HepG2 (cell line): ENCODE data around the gene CIAO3. TPM values are rescaled to one million over a fixed set of nuclear protein-coding genes. Genes with fewer than 3 reads are reported as not detected.

ENCODE experiments used
- ATAC-seq: fragments of 200-7000 bp; cut with Tn5 transposase; 3 replicates; pipeline ENCODE4 v1.9.1; 2020; ENCODE audit warnings: mild to moderate bottlenecking, moderate library complexity
- BruUV-seq: library from RNA; stranded (reverse); fragments of 400-500 nt; replicated peaks from 2 replicates; lab custom pipeline; 2021; lab: Mats Ljungman, UMichigan
- CTCF ChIA-PET: fragments of 300-600 bp; formaldehyde crosslinking; extraction: SDS; loops from one replicate; lab custom pipeline; 2021; ENCODE audit warnings: low total read pairs, inconsistent platforms, low intra/inter-chr PET ratio; lab: Yijun Ruan, JAX
- POLR2A ChIA-PET: fragments of 350-600 bp; sonication (Branson Sonifier 250); formaldehyde crosslinking; loops from one replicate; lab custom pipeline; 2020; ENCODE audit warnings: antibody characterized with exemption, inconsistent platforms; lab: Yijun Ruan, JAX
- DNase-seq: peaks from one replicate; pipeline ENCODE4 v3.0.0-alpha.2; 2015; ENCODE audit warnings: low spot score
- FAIRE-seq: peaks from 3 replicates; lab custom pipeline; 2011; peaks lifted over from hg19 to GRCh38; lab: Jason Lieb, UNC
- H2AFZ ChIP-seq: one replicate; pipeline ENCODE4 v1.6.1; 2011; ENCODE audit warnings: low read length, inconsistent platforms
- H3K27ac ChIP-seq: fragments of 300-600 bp; 3 replicates; pipeline ENCODE4 v1.8.0; 2011; ENCODE audit warnings: mixed run types, mild to moderate bottlenecking, mixed read lengths, low read length, inconsistent platforms; ENCODE audit not compliant: insufficient read depth; ENCODE audit errors: extremely low read length
- H3K27me3 ChIP-seq, 2 experiments: fragments of 200-600 bp in 1 of 2; 2 replicates in 1 of 2; 3 replicates in 1 of 2; pipeline versions ENCODE4 v1.6.0 to v1.8.0; 2011; ENCODE audit warnings: low read length in 2 of 2, mild to moderate bottlenecking in 2 of 2, moderate library complexity in 2 of 2, inconsistent platforms in 1 of 2; ENCODE audit not compliant: insufficient read depth in 2 of 2, control insufficient read depth in 1 of 2
- H3K36me3 ChIP-seq, 2 experiments: fragments of 200-600 bp in 1 of 2; replicated peaks in 1 of 2; 2 replicates in 1 of 2; 3 replicates in 1 of 2; pipeline versions ENCODE4 v1.5.1 to v1.8.0; 2011; ENCODE audit warnings: low read length in 2 of 2, inconsistent platforms in 1 of 2; ENCODE audit not compliant: insufficient read depth in 2 of 2, control insufficient read depth in 1 of 2
- H3K4me1 ChIP-seq: 2 replicates; pipeline ENCODE4 v1.5.1; 2012; ENCODE audit warnings: low read length, inconsistent platforms; ENCODE audit not compliant: insufficient read depth
- H3K4me2 ChIP-seq: 2 replicates; pipeline ENCODE4 v1.6.0; 2011; ENCODE audit warnings: low read depth, low read length, inconsistent platforms
- H3K4me3 ChIP-seq, 3 experiments: fragments of 200-600 bp in 1 of 3; sonication (generic), shearing (Covaris generic) in 1 of 3; replicated peaks in 1 of 3; 2 replicates each; pipeline ENCODE4 v1.5.1; 2011 to 2016; ENCODE audit warnings: low read length in 3 of 3, inconsistent platforms in 2 of 3, low read depth in 2 of 3, mild to moderate bottlenecking in 2 of 3, control low read depth in 1 of 3, mixed read lengths in 1 of 3; ENCODE audit not compliant: insufficient read depth in 1 of 3
- H3K79me2 ChIP-seq: one replicate; pipeline ENCODE4 v1.6.1; 2011; ENCODE audit warnings: low read length, inconsistent platforms; ENCODE audit not compliant: insufficient read depth
- H3K9ac ChIP-seq: 2 replicates; pipeline ENCODE4 v1.6.0; 2011; ENCODE audit warnings: mild to moderate bottlenecking, low read depth, low read length, inconsistent platforms; ENCODE audit not compliant: insufficient read depth
- H3K9me3 ChIP-seq: 2 replicates; pipeline ENCODE4 v1.5.1; 2012; ENCODE audit warnings: mild to moderate bottlenecking, low read length
- H4K20me1 ChIP-seq: 2 replicates; pipeline ENCODE4 v1.6.0; 2011; ENCODE audit warnings: inconsistent platforms, mild to moderate bottlenecking, low read length, moderate library complexity; ENCODE audit not compliant: insufficient read depth
- AGO1 ChIP-seq: fragments of 200-400 bp; formaldehyde crosslinking; IDR thresholded peaks from 2 replicates; pipeline ENCODE4 v1.6.1; 2017; ENCODE audit warnings: mild to moderate bottlenecking, low read depth, low read length, moderate library complexity; ENCODE audit not compliant: poor library complexity, severe bottlenecking
- AGO2 ChIP-seq: fragments of 200-400 bp; formaldehyde crosslinking; optimal IDR thresholded peaks from 2 replicates; pipeline ENCODE3; 2017; ENCODE audit warnings: mild to moderate bottlenecking, low read depth, low read length, moderate library complexity
- GPN1 ChIP-seq: sonication (generic); formaldehyde crosslinking; IDR thresholded peaks from 2 replicates; pipeline ENCODE4 v1.5.1; 2020; ENCODE audit warnings: missing genetic modification reagents, borderline replicate concordance
- HIVEP1 ChIP-seq: sonication (generic); formaldehyde crosslinking; IDR thresholded peaks from 2 replicates; pipeline ENCODE4 v1.4.0; 2020; ENCODE audit warnings: mild to moderate bottlenecking, missing genetic modification reagents
- HNRNPL ChIP-seq: fragments of 200-400 bp; formaldehyde crosslinking; IDR thresholded peaks from 2 replicates; pipeline ENCODE4 v1.6.1; 2017; ENCODE audit warnings: mild to moderate bottlenecking, low read depth, low read length
- IKZF1 ChIP-seq: fragments of 450-650 bp; IDR thresholded peaks from 2 replicates; pipeline ENCODE4 v1.7.1; 2016
- MED8 ChIP-seq: sonication (generic); formaldehyde crosslinking; IDR thresholded peaks from 2 replicates; pipeline ENCODE4 v1.8.1; 2023; ENCODE audit warnings: mild to moderate bottlenecking, missing genetic modification reagents; ENCODE audit not compliant: insufficient replicate concordance
- MEF2D ChIP-seq: sonication (generic); formaldehyde crosslinking; IDR thresholded peaks from 2 replicates; pipeline ENCODE4 v1.5.1; 2020; ENCODE audit warnings: mild to moderate bottlenecking, missing genetic modification reagents
- PHF20 ChIP-seq: sonication (generic); formaldehyde crosslinking; IDR thresholded peaks from 2 replicates; pipeline ENCODE4 v1.5.0; 2020; ENCODE audit warnings: mild to moderate bottlenecking, missing genetic modification reagents
- POLR2AphosphoS5 ChIP-seq: IDR thresholded peaks from 2 replicates; pipeline ENCODE4 v1.6.1; 2012; ENCODE audit warnings: low read depth, low read length
- RBFOX2 ChIP-seq: fragments of 200-400 bp; formaldehyde crosslinking; IDR thresholded peaks from 2 replicates; pipeline ENCODE4 v1.6.1; 2017; ENCODE audit warnings: low read depth, mild to moderate bottlenecking, low read length
- RFX1 ChIP-seq: fragments of 450-650 bp; IDR thresholded peaks from 2 replicates; pipeline ENCODE4 v1.6.1; 2017
- ZFP90 ChIP-seq: sonication (generic); formaldehyde crosslinking; IDR thresholded peaks from 2 replicates; pipeline ENCODE4 v1.8.0; 2022; ENCODE audit warnings: missing genetic modification reagents, mild to moderate bottlenecking, inconsistent platforms, borderline replicate concordance
- ZMAT3 ChIP-seq: sonication (generic); formaldehyde crosslinking; conservative IDR thresholded peaks from 2 replicates; pipeline ENCODE4 v1.7.0; 2021; ENCODE audit warnings: missing genetic modification reagents
- ZNF10 ChIP-seq: sonication (generic); formaldehyde crosslinking; IDR thresholded peaks from 2 replicates; pipeline ENCODE4 v1.4.0; 2020; ENCODE audit warnings: mild to moderate bottlenecking, low read depth, missing genetic modification reagents, borderline replicate concordance
- ZNF557 ChIP-seq: sonication (generic); formaldehyde crosslinking; IDR thresholded peaks from 2 replicates; pipeline ENCODE4 v1.4.0; 2020; ENCODE audit warnings: missing genetic modification reagents
- ZNF749 ChIP-seq: sonication (generic); formaldehyde crosslinking; IDR thresholded peaks from 2 replicates; pipeline ENCODE4 v1.8.0; 2022; ENCODE audit warnings: mild to moderate bottlenecking, missing genetic modification reagents, moderate library complexity, borderline replicate concordance
- WGBS: methylation state at CpG from one replicate; pipeline ENCODE4 v1.1.6; 2017; ENCODE audit warnings: low lambda C conversion rate; 5-methylcytosine and 5-hydroxymethylcytosine counted together
- in situ Hi-C: cut with HindIII; loops from 2 replicates; pipeline ENCODE4 v1.10.0; 2017; ENCODE audit warnings: low pct_unique_long_range_greater_than_20kb; ENCODE audit not compliant: extremely low pct_ligation_motif_present
- intact Hi-C: fragments of 100-400 bp; cut with micrococcal nuclease; formaldehyde crosslinking; loops from one replicate; pipeline ENCODE4 v1.10.0; 2022; ENCODE audit not compliant: unreplicated experiment
- polyA plus RNA-seq, 8 experiments: library from polyadenylated mRNA; depleted of rRNA in 3 of 8; stranded (reverse) in 7 of 8; unstranded in 1 of 8; fragments of >200 nt; fragmentation: Illumina TruSeq in 4 of 8; extraction: Trizol in 4 of 8; gene quantifications; 2 replicates each; pipeline versions ENCODE4 v1.2.1 to v1.2.3, GENCODE V29; 2011 to 2016; ENCODE audit warnings: low read depth in 4 of 8, missing spikeins in 1 of 8, mixed read lengths in 1 of 8; ENCODE audit not compliant: insufficient read depth in 1 of 8
- total RNA-seq, 5 experiments: library from RNA; depleted of rRNA; stranded (reverse); fragments of >200 nt; fragmentation: Illumina TruSeq; extraction: Trizol; gene quantifications; 2 replicates each; pipeline ENCODE4 v1.2.3, GENCODE V29; 2016; ENCODE audit warnings: low read depth in 1 of 5

CIAO3 gene
- total and polyA plus RNA-seq, 2 of the 13 experiments (the other 11 are each of a cell fraction or from before 2014, with no cell fraction given), result 21.7 to 25.0 TPM

DNA sequence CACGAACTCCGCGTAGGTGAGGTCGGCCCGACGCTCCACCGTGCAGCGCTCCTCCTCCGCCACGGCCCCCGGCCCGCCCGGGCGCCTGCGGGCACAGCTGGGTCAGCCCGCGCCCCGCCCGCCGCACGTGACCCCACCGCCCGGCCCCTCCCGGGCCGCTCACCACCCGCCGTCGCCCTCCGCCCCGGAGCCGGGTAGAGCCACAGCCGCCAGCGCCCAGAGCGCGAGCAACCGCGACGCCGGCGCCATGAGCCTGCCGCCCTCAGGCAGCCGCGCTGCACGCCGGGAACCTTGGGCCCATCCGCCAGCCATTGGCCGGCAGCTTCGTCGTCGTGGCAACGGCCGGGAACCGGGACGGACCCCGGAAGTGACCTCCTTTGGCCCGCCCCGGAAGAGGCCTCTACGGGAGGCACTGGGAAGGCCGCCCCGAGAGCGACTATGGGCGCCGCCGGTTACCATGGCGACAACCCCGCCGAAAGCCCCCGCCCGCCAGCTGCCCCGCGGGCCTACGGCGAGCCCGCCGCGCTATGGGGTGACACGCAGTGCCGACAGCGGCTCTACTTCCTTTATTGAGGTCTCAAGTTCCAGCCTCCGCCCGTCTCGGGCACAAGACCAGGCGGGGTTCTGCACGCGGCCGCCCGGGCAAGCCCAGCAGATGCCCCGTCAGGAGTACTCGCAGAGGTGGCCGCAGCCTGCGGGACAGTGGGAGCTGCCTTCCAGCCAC, 56.6 kb downstream of the CIAO3 start, which contains the start of gene JMJD8 (continued):
- TF ChIP-seq PHF20 (CRISPR knock-in tag), result no peak
- TF ChIP-seq IKZF1, result no peak
- TF ChIP-seq POLR2AphosphoS5, result no peak
- TF ChIP-seq ZNF10 (CRISPR knock-in tag), result no peak
- TF ChIP-seq ZNF557 (CRISPR knock-in tag), result no peak
- TF ChIP-seq HNRNPL, result 0 out of 2 replicates have a peak, but pooled peaks have one; percentile 17
- peak; percentile 48; the same call in 1 of the 2 replicates for TF ChIP-seq RFX1
- no peak for TF ChIP-seq HIVEP1 (CRISPR knock-in tag)
- no peak for TF ChIP-seq GPN1 (CRISPR knock-in tag)
- TF ChIP-seq MED8 (CRISPR knock-in tag), result no peak
- no peak for TF ChIP-seq ZFP90 (CRISPR knock-in tag)
- no peak for TF ChIP-seq ZMAT3 (CRISPR knock-in tag)
- TF ChIP-seq, all 625 proteins: peak for 4

DNA sequence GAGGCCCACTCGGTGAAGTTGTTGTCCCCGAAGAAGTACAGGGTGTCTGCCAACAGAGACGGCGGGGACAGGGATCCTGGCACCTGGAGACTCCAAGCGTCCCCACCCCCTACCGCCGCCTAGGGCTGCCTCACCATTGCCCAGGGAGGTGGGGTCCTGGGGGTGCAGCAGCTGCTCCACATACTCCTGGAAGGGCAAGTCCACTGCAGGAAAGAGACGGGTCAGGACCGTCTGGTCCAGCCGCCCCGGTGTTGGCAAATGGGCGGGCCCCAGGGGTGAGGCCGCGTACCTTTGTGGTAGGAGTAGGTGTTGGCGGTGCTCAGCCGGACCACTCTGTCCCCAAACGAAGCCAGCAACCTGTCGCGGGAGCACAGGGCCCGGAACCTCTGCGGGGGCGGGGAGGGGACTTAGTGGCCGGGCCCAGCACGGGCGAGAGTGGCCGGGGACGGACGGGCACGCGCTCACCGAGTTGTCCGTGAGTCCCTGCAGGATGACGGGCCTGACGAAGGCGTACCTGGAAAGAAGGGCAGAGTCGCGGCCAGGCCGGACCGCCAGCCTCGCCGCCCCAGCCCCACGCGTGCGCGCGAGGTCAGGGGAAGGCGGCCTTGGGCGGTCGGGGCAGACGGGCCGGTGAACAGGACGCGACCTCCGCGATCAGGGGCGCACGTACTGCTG, 57.3 kb downstream of the CIAO3 start:
- Histone ChIP-seq H3K4me3 (no peak overlapping the region), H3K27me3 (no peaks in the 10 kb centered on the region; a peak in 1 of 5 replicates), H3K4me1 (peaks cover 23% of the 10 kb centered on the region), H3K4me2 (no peak overlapping the region), H3K36me3 (peaks cover 11 to 20% of the 10 kb centered on the region in 2 experiments; a peak in 4 of 5 replicates), H3K9ac (no peak overlapping the region), H3K79me2 (peaks cover 16% of the 10 kb centered on the region), H2AFZ (no peak overlapping the region)
- CTCF ChIA-PET, result no interaction called here
- BruUV-seq, result no TSS peak
- 96% methylated on average over 56 of the region's 57 CpGs for WGBS
- no peak for ATAC-seq
- in situ Hi-C loops, result no loop called here
- no peak for FAIRE-seq
- no peak for DNase-seq
- TF ChIP-seq AGO1 (peak; percentile 15), RBFOX2 (peak; percentile 68), MEF2D (CRISPR knock-in tag) (no peak), ZNF749 (no peak), AGO2 (peak; percentile 82)
- TF ChIP-seq, all 625 proteins: peak for 3
- intact Hi-C loops, result no loop called here
- Histone ChIP-seq H4K20me1 (0 out of 2 replicates have a peak, but pooled peaks cover 3% of the 10 kb centered on the region), H3K27ac (no peak overlapping the region), H3K9me3 (no peaks in the 10 kb centered on the region)
- POLR2A ChIA-PET, result no interaction called here
